HepG2 (cell line): ENCODE measurements around the gene SLC27A1. TPM values are rescaled to one million over a fixed set of nuclear protein-coding genes. Genes with fewer than 3 reads are reported as not detected.

Experiments used
- CHD2 ChIP-seq: IDR thresholded peaks from 2 replicates; pipeline ENCODE4 v1.6.1; 2011; ENCODE audit warnings: low read depth, low read length, improper control_type of control experiment
- CTCF ChIP-seq: sonication (generic); formaldehyde crosslinking; IDR thresholded peaks from 2 replicates; pipeline ENCODE4 v1.5.0; 2020; ENCODE audit warnings: mild to moderate bottlenecking, missing genetic modification reagents, moderate library complexity
- GTF3A ChIP-seq: sonication (generic); formaldehyde crosslinking; conservative IDR thresholded peaks from 2 replicates; pipeline ENCODE4 v1.4.0; 2020; ENCODE audit warnings: mild to moderate bottlenecking, missing genetic modification reagents
- KDM1A ChIP-seq: IDR thresholded peaks from 2 replicates; pipeline ENCODE4 v1.6.1; 2016; ENCODE audit warnings: missing compliant biosample characterization
- MLXIP ChIP-seq: sonication (generic); formaldehyde crosslinking; IDR thresholded peaks from 2 replicates; pipeline ENCODE4 v1.9.0; 2021; ENCODE audit warnings: missing genetic modification reagents, borderline replicate concordance
- PATZ1 ChIP-seq: sonication (generic); formaldehyde crosslinking; IDR thresholded peaks from 2 replicates; pipeline ENCODE4 v1.4.0; 2020; ENCODE audit warnings: missing genetic modification reagents
- RARA ChIP-seq: IDR thresholded peaks from 2 replicates; pipeline ENCODE4 v1.6.1; 2016; ENCODE audit warnings: missing genetic modification reagents, missing compliant biosample characterization
- RBM39 ChIP-seq: fragments of 200-400 bp; formaldehyde crosslinking; IDR thresholded peaks from one replicate; pipeline ENCODE4 v1.6.1; 2018; ENCODE audit warnings: antibody characterized with exemption, mild to moderate bottlenecking, low read depth, low read length; ENCODE audit not compliant: poor library complexity, severe bottlenecking
- RFX3 ChIP-seq: IDR thresholded peaks from 2 replicates; pipeline ENCODE4 v1.6.1; 2016; ENCODE audit warnings: missing biosample characterization, missing genetic modification reagents
- SKI ChIP-seq: fragments of 450-650 bp; IDR thresholded peaks from one replicate; pipeline ENCODE4 v1.6.1; 2018; ENCODE audit warnings: mild to moderate bottlenecking; ENCODE audit not compliant: partially characterized antibody
- YEATS2 ChIP-seq: sonication (generic); formaldehyde crosslinking; IDR thresholded peaks from 2 replicates; pipeline ENCODE4 v1.4.0; 2020; ENCODE audit warnings: missing genetic modification reagents, borderline replicate concordance
- ZNF362 ChIP-seq: sonication (generic); formaldehyde crosslinking; IDR thresholded peaks from 2 replicates; pipeline ENCODE4 v1.4.0; 2020; ENCODE audit warnings: missing genetic modification reagents, mild to moderate bottlenecking, borderline replicate concordance
- ZNF446 ChIP-seq: sonication (generic); formaldehyde crosslinking; IDR thresholded peaks from 2 replicates; pipeline ENCODE4 v1.5.0; 2020; ENCODE audit warnings: mild to moderate bottlenecking, missing genetic modification reagents
- ZNF556 ChIP-seq: sonication (generic); formaldehyde crosslinking; IDR thresholded peaks from 2 replicates; pipeline ENCODE4 v1.4.0; 2020; ENCODE audit warnings: mild to moderate bottlenecking, missing genetic modification reagents, borderline replicate concordance
- ZNF724P ChIP-seq: sonication (generic); formaldehyde crosslinking; IDR thresholded peaks from 2 replicates; pipeline ENCODE4 v1.8.0; 2022; ENCODE audit warnings: missing genetic modification reagents, borderline replicate concordance
- ZNF841 ChIP-seq: sonication (generic); formaldehyde crosslinking; IDR thresholded peaks from 2 replicates; pipeline ENCODE4 v1.8.1; 2023; ENCODE audit warnings: missing genetic modification reagents, borderline replicate concordance
- ZSCAN29 ChIP-seq: sonication (generic); formaldehyde crosslinking; conservative IDR thresholded peaks from 2 replicates; pipeline ENCODE4 v1.4.0; 2020; ENCODE audit warnings: mild to moderate bottlenecking, missing genetic modification reagents
- polyA plus RNA-seq, 8 experiments: library from polyadenylated mRNA; depleted of rRNA in 3 of 8; stranded (reverse) in 7 of 8; unstranded in 1 of 8; fragments of >200 nt; fragmentation: Illumina TruSeq in 4 of 8; extraction: Trizol in 4 of 8; gene quantifications; 2 replicates each; pipeline versions ENCODE4 v1.2.1 to v1.2.3, GENCODE V29; 2011 to 2016; ENCODE audit warnings: low read depth in 4 of 8, missing spikeins in 1 of 8, mixed read lengths in 1 of 8; ENCODE audit not compliant: insufficient read depth in 1 of 8
- total RNA-seq, 5 experiments: library from RNA; depleted of rRNA; stranded (reverse); fragments of >200 nt; fragmentation: Illumina TruSeq; extraction: Trizol; gene quantifications; 2 replicates each; pipeline ENCODE4 v1.2.3, GENCODE V29; 2016; ENCODE audit warnings: low read depth in 1 of 5

Gene SLC27A1
- total and polyA plus RNA-seq, 2 of the 13 experiments (the other 11 are each of a cell fraction or from before 2014, with no cell fraction given) = 4.1 to 8.8 TPM

GRCh38 chr19:17529239-17530158 lies 59.2 kb downstream of the SLC27A1 start (continued):
- no peak for TF ChIP-seq ZNF556 (CRISPR knock-in tag)
- TF ChIP-seq RARA (CRISPR knock-in tag) = 0 out of 2 replicates have a peak, but pooled peaks have one; percentile 35
- TF ChIP-seq MLXIP (CRISPR knock-in tag) = no peak
- no peak for TF ChIP-seq ZNF446
- TF ChIP-seq PATZ1 (CRISPR knock-in tag) = peak; percentile 42; the same call in 1 of the 2 replicates
- no peak for TF ChIP-seq ZSCAN29 (CRISPR knock-in tag)
- no peak for TF ChIP-seq SKI
- no peak for TF ChIP-seq RBM39
- no peak for TF ChIP-seq YEATS2 (CRISPR knock-in tag)
- TF ChIP-seq ZNF362 (CRISPR knock-in tag) = peak; percentile 54; the same call in 1 of the 2 replicates
- no peak for TF ChIP-seq ZNF724P
- no peak for TF ChIP-seq CTCF (CRISPR knock-in tag)
- no peak for TF ChIP-seq CHD2
- no peak for TF ChIP-seq ZNF841
- TF ChIP-seq RFX3 = no peak
- peak; percentile 91 for TF ChIP-seq KDM1A (CRISPR knock-in tag)
- no peak for TF ChIP-seq GTF3A (CRISPR knock-in tag)
